Stromal cell of bone marrow (primary cell): ENCODE measurements around the gene RHOH.
"Not testable (repeated sequence)": the region's sequence is repeated elsewhere in the genome, so short reads cannot be mapped to it uniquely, and the experiment has no call there.

Experiments
- DNase-seq: peaks from one replicate; pipeline ENCODE4 v3.0.0-alpha.2; 2012; ENCODE audit warnings: low read depth

The RHOH gene, protein sequence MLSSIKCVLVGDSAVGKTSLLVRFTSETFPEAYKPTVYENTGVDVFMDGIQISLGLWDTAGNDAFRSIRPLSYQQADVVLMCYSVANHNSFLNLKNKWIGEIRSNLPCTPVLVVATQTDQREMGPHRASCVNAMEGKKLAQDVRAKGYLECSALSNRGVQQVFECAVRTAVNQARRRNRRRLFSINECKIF

DNA sequence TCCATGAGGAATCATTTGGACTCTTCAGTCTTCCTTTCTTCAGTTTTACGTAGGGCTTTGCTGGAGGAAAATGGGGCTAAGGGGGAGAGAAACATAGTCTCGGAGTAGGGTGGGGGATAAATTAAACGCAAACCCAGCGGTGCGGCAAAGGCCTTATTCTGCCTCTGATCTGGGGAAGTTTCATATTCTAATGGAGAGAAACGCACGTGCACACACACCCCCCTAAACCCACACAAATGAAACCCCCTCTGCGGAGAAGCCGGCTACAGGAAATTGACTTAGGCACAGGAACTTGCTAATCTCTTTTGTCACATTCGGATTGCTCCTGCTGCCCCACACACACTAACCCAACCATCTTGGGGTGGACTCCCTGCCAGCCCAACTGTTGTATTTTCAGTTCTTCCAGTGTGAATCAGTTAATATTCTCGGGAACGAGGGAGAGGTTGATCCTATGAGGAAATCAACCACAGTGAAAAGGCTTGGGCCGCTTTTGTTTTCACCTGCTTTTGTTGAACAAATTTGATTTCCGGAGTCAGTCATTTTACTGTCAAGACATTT, at the start of gene RHOH:
RHOH (plus strand) TSS at position 308 of the 558 bp plus-strand sequence. CDS start 46,356 bp downstream, outside the sequence.
- no peak for DNase-seq

DNA sequence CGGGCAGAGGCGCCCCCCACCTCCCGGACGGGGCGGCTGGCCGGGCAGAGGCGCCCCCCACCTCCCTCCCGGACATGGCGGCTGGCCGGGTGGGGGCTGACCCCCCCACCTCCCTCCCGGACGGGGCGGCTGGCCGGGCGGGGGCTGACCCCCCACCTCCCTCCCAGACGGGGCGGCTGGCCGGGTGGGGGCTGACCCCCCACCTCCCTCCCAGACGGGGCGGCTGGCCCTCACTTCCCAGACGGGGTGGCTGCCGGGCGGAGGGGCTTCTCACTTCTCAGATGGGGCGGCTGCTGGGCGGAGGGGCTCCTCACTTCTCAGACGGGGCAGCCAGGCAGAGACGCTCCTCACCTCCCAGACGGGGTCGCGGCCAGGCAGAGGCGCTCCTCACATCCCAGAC, 49.3 kb upstream of the RHOH start:
- DNase-seq, result not testable (repeated sequence)

DNA sequence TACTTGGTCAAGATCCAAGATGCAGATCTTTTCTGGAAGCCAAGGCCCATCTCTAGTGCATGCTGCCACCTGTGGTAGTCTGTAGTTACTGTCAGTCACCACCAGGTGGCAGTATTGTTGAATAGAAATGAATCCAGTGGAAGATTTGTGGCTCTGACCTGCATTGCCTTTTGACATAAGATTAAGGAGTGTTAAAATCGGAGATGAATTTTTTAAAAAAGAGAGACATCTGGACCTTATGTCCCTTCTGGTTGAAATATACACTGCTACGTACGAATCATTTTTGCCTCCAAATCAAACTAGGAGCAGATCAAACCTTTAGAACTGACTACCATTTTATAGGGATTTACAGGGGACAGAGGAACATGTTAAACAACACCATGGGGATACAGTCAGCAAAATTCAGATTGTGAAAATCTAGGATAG, 46.9 kb upstream of the RHOH start:
- DNase-seq, result peak; percentile 36

DNA sequence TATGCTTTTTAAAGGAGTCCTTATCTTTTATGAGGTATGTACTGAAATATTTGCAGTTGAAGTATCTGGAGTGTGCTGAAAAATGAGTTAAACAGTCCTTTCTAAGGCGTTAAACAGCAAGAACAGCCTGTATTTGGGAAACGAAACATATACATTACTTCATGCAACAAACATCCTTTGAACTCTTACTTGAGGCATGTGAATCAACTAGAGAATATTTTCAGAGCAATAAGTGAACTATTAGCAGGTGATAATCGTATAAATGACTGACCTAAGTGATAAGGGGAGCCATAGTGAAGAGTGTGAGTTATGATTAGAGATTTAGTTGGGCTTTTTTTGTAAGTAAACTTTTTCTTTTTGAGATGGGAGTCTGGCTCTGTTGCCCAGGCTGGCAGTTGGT, 45.9 kb upstream of the RHOH start:
- no peak for DNase-seq

DNA sequence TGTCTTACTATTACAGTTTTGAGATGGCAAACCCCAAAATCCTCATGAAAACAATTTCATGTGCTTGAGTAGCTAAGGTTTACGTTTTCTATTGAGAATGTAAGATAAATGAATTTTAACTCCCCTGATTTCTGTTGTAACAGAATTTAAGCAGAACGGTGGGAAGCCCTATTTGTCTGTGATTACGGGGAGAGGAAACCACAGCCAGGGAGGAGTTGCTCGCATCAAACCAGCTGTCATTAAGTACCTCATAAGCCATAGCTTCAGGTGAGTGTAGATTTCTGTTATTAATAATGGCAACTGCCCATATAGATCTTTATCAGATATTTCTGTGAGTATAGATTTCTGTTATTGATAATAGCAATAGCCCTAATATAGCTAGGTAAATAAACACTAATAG, 44.2 kb upstream of the RHOH start:
- DNase-seq, result no peak

DNA sequence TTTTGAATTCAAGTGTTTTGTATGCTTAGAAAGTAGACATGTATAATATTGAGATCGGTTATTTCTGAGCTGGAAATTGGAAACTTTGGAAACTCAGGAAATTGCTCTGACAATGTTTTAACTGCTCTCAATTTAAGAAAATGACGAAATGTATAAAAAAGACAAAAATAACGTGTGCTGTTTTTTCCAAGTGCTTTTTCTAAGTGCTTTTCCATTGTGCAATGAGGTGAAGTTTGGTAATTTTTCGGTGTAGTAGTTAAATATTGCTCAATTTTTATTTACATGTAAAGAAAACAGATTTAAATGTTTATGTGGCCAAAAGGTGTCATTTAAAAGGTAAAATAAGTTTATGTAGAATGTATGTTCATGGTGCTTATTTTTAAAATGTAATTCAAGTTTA, 39.4 kb upstream of the RHOH start:
- no peak for DNase-seq

DNA sequence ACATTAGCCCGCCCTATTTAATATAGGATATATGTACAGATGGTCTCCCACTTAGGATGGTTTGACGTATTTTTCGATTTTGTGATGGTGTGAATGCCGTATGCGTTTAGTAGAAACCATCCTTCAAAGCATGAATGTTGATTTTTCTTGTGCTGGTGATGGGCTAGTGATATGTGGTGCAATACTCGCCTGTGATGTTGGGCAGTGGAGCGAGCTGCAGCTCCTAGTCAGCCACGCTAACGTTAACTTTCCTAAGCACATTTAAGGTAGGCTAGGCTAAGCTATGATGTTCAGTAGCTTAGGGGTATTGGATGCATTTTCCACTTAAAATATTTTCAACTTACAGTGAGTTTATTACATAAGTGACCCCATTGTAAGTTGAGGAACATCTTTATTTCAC, 36.6 kb upstream of the RHOH start:
- no peak for DNase-seq

DNA sequence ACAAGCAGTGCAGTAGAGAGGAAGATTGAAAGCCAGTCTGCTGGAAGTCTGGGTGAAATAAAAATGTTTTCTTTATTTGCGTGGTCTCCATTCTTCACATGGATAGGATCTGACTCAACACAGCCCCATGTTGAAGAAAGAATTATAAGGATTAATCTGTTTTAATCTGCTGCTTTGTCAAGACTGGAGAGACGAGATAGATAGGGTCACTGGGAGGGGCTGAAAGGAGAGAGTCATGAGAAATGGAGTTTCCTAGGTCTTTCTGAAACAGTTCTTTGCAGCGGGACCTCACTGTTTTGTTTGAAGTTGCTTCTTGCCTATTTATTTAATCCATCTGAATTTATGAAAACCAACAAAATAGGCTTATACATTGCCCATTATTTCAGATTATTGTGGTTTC, 32.4 kb upstream of the RHOH start:
- no peak for DNase-seq

DNA sequence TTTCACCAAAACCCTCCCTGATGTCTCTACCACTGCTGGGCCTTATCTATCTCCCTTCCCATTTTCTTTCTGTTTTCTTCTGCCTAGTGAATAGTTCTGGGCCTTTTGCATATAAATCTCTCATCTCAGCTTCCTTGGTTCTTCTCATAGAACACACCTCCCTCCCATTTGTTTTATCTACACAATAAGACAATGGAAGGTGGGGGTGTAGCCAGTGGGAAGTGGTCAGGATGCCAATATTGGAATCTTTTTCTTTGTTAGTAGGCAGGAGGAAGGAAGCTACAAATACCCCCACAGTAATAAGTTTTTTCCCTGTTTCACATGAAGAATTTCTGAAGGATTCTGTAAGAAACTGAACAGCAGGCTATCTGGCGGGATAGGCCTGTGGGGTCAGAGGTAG, 30.9 kb upstream of the RHOH start:
- DNase-seq, result no peak

DNA sequence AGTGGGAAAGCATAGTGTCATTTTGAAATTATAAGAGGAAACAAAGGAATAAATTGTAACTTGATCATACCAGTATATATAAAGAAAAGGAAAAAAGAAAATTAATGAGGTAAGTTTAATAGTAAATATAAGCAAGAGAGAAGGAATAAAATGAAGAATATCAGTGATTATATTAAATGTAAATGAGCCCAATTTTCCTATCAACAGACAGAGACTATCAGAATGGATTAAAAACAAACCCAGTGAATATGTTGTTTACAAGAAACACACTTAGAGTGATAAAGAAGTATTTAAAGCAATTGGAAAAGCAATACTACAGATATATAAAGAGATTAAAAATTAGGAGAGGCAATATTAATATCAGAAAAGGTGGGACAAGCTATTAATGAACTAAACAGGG, 28.8 kb upstream of the RHOH start:
- no peak for DNase-seq

DNA sequence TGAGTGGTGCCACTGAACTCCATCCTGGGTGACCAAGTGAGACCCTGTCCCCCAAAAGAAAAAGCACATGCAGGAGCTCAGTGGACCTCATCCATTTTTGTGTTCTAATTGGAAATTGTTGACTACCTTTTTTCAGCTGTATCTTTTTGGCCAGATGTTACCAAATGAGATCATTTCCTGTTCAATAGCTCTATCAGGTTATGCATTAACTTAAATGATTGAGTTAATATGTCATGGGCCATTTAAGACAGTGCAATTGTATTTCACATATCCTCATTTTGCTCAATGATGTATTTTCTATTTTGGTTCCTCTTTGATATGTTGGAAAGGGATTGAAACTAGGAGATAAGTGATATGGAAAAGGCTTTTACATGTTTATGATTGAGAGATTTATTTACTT, 26.2 kb upstream of the RHOH start:
- no peak for DNase-seq

DNA sequence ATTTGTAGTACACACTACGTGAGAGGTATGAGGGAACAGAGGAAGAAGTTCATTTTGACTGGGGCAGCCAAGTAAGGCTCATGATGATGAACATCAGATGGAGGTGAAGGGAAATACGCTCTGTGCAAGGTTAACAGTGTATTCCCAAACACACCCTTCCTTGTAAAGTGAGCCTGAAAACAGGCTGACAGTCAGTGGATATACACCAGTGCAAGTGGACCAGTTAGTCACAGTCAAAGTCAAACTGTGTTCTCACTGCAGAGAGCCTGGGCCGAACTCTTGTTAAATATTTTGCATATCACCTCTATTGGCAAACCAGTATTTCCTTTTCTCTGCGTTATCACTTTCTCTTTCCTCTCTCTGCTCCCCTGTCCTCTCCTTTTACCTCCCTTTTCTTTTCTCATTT, 23.4 kb upstream of the RHOH start:
- no peak for DNase-seq

DNA sequence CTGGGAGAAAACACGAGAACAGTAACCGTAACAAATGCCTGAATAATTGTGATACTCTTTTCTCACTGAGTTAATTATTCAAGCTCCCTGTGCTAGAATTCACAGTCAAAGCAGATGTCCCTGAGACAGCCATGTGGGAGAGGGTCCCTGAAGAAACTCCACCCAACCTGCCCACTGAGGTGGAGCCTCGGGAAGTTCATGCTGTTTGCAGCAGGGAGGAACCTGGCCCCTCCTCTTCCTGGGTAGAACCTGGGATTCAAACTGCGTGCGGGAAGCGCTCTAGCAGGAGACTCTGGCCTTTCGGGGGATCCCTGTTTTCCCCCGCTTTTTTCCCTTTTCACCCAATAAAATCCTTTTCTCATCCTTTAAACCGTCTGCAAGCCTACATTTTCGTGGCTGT, 20.2 kb upstream of the RHOH start:
- no peak for DNase-seq

DNA sequence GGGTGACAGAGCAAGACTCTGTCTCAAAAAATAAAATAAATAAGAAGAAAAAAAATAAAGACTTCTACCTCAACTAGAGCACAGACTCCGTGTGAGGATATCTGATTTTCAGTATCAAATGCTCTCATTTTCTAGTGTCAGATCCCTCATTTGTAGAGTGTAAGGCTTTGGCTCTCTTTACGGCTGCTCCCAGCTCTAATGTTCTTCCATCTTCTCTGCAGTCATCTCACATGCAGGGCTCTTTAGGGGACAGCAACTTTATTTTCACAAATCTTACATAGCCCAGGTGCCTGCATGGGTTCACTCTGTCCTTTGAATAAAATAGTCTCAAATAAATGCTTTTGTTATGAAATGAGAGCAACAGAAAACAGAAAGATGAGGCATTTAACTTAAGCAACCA, 19.2 kb upstream of the RHOH start:
- no peak for DNase-seq

DNA sequence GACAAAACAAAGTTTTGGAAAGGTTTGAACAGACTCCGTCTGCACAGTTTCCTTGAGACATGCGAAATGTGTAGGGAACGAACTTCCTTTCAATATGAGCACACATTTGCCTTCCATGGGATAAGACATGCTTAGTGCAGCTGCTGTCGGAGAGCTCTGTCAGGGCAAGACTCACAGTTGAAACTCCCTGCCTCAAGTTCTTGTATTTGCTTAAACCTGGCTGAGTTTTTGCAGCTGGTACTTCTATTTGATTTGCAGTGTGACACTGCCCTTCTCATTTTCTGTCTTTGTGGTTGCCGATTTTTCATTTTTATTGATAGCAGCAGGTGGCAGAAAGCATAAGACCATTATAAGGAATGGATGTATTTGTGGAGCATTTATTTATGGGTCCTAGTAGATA, 18.2 kb upstream of the RHOH start:
- DNase-seq, result no peak

DNA sequence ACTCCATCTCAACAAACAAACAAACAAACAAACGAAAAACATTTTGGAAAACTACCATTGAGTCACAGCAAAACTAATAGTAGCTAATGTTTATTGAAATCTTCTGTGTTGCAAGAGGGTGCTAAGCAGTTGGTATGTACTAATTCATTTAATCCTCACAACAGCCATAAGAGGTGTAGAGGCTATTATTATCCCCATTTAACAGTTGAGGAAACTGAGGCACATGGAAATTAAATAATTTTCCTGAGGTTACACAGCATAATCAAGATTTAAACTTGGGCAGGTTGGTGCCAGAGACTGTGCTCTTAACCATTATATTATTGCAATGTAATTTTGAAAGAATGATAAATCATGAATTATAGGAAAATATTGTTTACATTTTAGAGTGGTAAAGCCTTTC, 17.5 kb upstream of the RHOH start:
- no peak for DNase-seq

DNA sequence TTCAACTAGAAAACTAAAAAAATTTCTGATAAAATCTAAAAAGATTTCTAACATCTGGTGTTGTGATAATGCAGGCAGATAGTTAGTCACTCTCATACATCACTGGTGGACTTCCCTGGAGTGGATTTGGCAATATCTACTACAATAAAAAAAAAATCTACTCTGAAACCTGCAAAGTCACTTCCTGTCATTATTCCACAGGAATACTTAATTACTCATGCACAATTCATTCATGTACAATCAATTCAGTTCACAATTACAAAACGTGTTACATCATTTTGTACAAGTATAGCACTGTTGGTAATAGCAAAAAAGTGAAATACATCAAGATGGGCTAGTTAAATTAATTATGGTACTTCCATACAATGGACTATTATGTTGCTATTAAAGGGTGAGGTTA, 16.5 kb upstream of the RHOH start:
- DNase-seq, result peak; percentile 68

DNA sequence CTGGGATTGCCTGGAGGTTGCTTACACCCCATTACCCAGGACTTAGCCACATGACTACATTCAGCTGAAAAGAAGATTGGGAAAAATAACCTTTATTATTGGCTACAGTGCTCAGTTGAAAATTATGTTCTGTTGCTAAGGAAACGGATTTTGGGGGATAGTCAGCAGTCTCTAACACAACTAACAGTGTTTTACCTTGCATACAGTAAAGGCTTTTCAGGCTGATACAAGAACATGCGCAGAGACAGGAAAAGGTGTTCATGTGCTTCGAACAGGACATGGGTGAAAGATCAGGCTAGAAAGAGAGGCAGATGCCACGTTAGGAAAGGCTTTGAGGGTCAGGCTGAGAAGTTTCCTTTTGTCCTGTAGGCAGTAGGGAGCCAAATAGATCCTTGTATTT, 14.8 kb upstream of the RHOH start:
- no peak for DNase-seq

DNA sequence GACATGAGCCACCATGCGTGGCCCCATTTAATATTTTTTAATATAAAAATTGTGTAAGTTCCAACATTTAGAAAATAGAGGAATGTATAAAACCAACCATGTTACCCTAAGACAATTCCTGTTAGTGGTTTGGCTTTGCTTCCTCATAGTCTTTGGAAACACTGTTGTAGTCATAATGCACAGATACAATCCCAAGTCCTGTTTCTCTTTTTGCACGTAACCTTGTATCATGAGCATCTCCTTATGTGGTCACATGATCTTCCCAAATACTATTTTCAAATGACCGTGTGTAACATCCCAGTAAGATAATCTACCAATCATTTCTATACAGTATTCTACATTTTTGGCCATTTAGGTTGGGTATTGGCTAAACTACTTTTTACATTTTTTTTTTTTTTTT, 13.9 kb upstream of the RHOH start:
- DNase-seq, result no peak

DNA sequence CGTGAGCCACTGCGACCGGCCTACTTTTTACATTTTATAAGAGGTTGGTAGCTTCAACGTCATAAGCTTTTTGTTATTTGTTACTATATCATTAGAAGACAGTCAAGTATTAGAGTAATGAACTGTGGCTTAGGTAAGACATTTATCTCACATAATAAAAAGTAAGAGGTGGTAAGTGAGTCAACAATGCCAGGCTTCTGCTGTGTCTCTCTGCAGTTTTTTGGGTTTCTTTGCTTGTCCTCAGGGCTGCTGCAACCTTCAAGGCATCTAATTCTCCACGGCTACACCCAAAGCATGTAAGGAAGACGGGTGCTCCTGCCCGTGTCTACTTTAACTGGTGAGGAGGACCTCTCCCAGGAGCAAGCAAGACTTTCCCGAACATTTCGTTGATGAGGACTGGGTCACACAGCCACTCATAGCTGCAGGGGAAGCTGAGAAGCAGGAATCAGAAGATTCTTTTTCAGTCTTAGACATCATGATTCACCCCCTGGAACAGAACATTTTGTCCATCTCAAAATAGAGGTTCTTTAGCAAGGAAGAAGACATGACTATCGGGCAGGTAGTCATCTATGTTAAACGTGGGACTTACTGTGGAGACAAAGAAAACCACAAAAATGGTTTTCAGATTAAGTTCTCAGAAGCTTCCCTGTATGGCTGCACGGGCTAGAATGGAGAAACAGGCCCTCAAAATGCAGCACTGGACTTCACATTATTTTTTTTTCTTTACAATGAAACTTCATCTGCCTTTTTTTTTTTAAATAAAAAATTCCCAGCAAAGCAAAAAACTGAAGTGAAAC, 13.0 kb upstream of the RHOH start:
- no peak for DNase-seq

DNA sequence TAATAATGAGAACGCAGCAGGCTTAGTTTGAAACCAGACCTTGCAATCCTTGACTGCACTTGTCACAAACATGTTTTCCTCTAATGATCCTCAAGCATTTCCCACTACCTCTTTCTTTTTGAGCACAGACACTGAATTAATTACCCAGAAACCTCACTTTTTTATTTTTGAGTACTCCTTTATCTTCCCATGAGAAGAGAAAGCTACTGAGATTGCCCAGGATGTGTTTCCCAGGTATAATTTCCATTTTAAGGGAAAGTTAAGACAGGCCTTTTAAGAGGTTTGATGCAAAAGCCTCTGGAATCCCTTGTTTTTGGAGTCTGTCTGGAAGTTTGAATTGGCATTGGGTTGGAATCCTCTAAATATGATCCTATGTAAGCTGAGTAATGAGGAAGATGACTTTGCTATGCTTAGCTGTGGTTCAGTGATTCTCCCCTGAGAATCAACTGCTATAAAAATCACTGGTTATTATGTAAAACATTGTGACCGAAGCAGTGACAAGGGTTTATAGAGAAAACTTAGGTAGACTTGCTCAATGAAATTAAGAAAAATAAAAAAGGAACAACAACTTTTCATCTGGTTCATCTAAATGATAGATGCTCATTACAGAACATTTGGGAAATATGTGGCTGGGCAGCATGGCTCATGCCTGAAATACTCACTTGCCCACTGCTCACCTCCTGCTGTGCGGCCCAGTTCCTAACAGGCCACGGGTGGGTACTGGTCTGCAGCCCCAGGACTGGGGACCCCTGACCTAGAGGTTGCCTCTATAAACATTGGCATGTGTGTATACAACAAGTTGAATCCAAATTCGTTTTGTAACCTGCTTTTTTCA, 10.8 kb upstream of the RHOH start:
- DNase-seq, result peak; percentile 60

DNA sequence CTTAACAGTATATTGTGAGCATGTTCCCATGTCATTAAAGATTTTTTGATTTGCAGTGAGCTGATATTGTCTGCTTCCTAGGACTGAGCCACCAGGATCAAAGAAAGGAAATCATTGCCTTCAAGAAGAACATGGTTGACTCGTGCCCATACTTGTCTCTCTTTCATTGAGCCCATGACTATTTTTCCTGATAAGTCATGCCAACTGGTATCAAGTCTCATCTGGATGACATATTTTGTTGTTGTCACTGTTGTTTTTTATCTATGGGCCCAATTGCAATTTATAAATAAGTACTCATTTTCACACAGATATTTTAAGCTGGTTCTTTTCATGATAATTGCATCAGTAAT, 10.2 kb upstream of the RHOH start:
- DNase-seq, result no peak

DNA sequence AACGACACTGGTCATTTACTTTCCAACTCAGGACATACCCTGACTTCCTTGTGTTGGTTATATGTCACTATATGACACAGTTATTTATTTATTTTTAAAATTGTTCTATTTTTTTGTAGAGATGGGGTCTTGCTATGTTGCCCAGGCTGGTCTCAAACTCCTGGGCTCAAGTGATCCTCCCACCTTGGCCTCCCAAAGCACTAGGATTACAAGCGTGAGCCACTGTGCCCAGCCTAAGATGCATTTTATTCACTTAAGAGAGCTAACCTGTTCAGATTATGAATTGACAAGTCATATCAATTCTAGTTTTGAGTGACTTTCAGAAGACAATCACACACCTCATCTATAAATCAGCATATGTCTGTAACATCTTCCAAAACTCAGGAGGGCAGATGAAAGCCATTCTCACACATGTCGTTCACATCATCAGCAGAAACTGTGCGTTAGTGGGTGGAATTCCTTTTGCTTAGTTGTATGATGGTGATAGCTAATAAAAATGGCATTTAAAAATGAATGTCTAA, 9.4 kb upstream of the RHOH start:
- DNase-seq, result no peak
